ENCODE data around the gene MEI4. TPM values are rescaled to one million over a fixed set of nuclear protein-coding genes. Genes with fewer than 3 reads are reported as not detected.

Gene MEI4
- total RNA-seq, 1 experiment from 2014 or later, result not detected

DNA sequence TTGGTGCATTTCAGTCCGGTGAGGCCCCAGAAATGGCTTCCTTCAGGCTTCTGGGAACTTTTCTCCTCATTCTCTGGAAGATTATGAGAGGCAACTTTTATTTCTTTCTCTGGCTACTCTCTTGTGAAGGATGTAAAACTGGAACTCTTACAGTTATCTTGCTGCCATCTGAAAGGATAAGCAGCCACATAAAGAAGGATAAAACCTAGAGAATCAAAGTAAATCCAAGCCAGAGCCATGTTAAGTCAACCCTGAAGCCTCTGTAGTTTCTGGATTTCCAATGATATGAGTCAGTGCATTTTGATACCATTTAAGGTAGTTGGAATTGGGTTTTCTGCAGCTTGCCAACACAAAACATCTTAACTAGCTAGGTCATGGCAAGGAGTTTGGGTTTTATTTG is 123.6 kb downstream of the MEI4 start:
- H3K36me3 ChIP-seq (ENCODE audit: control insufficient read depth in 1 of 2, insufficient read depth in 2 of 2, low read length in 2 of 2), result no peaks in the 10 kb centered on the region
- intact Hi-C loops (cut with micrococcal nuclease), result no loop called here
- ATAC-seq (no peak), DNase-seq (ENCODE audit: low read depth, low spot score) (no peak)
- H3K9ac ChIP-seq (ENCODE audit: low read length), result no peak overlapping the region
- H3K79me2 ChIP-seq (ENCODE audit: insufficient read depth, low read length), result no peaks in the 10 kb centered on the region
- H3K9me2 ChIP-seq (ENCODE audit: insufficient read depth), result no peaks in the 10 kb centered on the region
- ChIA-PET POLR2A (no interaction called here), RAD21 (ENCODE audit: low non-redundant PET in 1 of 2, low total read pairs in 2 of 2, uncharacterized antibody in 2 of 2, unreplicated experiment in 2 of 2) (no interaction called here), CTCF (no interaction called here)
- no peak for TF ChIP-seq ZNF274 (IDR thresholded peaks at IDR 0.05; ENCODE audit: low read depth, low read length)
- no peak for TF ChIP-seq POLR2AphosphoS5 (IDR thresholded peaks at IDR 0.05; ENCODE audit: low read depth, low read length)
- no peak for TF ChIP-seq CEBPB (IDR thresholded peaks at IDR 0.05; ENCODE audit: low read depth)
- TF ChIP-seq TCF7L2 (IDR thresholded peaks at IDR 0.05; ENCODE audit: borderline replicate concordance, extremely low read depth, insufficient read depth, insufficient read length), result no peak
- no peak for TF ChIP-seq RAD21 (IDR thresholded peaks at IDR 0.05; ENCODE audit: low read depth)
- TF ChIP-seq EGR1 (IDR thresholded peaks at IDR 0.05; ENCODE audit: low read depth), result no peak
- TF ChIP-seq, protein P1, sequence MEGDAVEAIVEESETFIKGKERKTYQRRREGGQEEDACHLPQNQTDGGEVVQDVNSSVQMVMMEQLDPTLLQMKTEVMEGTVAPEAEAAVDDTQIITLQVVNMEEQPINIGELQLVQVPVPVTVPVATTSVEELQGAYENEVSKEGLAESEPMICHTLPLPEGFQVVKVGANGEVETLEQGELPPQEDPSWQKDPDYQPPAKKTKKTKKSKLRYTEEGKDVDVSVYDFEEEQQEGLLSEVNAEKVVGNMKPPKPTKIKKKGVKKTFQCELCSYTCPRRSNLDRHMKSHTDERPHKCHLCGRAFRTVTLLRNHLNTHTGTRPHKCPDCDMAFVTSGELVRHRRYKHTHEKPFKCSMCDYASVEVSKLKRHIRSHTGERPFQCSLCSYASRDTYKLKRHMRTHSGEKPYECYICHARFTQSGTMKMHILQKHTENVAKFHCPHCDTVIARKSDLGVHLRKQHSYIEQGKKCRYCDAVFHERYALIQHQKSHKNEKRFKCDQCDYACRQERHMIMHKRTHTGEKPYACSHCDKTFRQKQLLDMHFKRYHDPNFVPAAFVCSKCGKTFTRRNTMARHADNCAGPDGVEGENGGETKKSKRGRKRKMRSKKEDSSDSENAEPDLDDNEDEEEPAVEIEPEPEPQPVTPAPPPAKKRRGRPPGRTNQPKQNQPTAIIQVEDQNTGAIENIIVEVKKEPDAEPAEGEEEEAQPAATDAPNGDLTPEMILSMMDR (IDR thresholded peaks at IDR 0.05 in 2 of 3, conservative IDR thresholded peaks at IDR 0.05 in 1 of 3; ENCODE audit: borderline replicate concordance in 1 of 3, insufficient read depth in 1 of 3, low read depth in 2 of 3, low read length in 2 of 3), result no peak
- TF ChIP-seq EZH2phosphoT487 (IDR thresholded peaks at IDR 0.05; ENCODE audit: borderline replicate concordance), result no peak
- TF ChIP-seq, protein P2, sequence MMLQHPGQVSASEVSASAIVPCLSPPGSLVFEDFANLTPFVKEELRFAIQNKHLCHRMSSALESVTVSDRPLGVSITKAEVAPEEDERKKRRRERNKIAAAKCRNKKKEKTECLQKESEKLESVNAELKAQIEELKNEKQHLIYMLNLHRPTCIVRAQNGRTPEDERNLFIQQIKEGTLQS (IDR thresholded peaks at IDR 0.05), result no peak
- TF ChIP-seq SP1 (IDR thresholded peaks at IDR 0.05; ENCODE audit: low read depth), result no peak
- TF ChIP-seq ELF1 (IDR thresholded peaks at IDR 0.05; ENCODE audit: borderline replicate concordance, low read depth), result no peak
- TF ChIP-seq EZH2 (IDR thresholded peaks at IDR 0.05), result no peak
- no peak for TF ChIP-seq ZFX (IDR thresholded peaks at IDR 0.05)
- TF ChIP-seq, protein P3, sequence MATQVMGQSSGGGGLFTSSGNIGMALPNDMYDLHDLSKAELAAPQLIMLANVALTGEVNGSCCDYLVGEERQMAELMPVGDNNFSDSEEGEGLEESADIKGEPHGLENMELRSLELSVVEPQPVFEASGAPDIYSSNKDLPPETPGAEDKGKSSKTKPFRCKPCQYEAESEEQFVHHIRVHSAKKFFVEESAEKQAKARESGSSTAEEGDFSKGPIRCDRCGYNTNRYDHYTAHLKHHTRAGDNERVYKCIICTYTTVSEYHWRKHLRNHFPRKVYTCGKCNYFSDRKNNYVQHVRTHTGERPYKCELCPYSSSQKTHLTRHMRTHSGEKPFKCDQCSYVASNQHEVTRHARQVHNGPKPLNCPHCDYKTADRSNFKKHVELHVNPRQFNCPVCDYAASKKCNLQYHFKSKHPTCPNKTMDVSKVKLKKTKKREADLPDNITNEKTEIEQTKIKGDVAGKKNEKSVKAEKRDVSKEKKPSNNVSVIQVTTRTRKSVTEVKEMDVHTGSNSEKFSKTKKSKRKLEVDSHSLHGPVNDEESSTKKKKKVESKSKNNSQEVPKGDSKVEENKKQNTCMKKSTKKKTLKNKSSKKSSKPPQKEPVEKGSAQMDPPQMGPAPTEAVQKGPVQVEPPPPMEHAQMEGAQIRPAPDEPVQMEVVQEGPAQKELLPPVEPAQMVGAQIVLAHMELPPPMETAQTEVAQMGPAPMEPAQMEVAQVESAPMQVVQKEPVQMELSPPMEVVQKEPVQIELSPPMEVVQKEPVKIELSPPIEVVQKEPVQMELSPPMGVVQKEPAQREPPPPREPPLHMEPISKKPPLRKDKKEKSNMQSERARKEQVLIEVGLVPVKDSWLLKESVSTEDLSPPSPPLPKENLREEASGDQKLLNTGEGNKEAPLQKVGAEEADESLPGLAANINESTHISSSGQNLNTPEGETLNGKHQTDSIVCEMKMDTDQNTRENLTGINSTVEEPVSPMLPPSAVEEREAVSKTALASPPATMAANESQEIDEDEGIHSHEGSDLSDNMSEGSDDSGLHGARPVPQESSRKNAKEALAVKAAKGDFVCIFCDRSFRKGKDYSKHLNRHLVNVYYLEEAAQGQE (IDR thresholded peaks at IDR 0.05; ENCODE audit: low read depth), result no peak
- no peak for TF ChIP-seq POLR2A (IDR thresholded peaks at IDR 0.05; ENCODE audit: borderline replicate concordance, extremely low read depth, insufficient read depth, insufficient read length)
- no peak for TF ChIP-seq FOSL1 (IDR thresholded peaks at IDR 0.05; ENCODE audit: low read depth)
- no peak for TF ChIP-seq CBX3 (IDR thresholded peaks at IDR 0.05; ENCODE audit: low read depth)
- no peak for TF ChIP-seq SRF (IDR thresholded peaks at IDR 0.05; ENCODE audit: low read depth)
- TF ChIP-seq, protein P4, sequence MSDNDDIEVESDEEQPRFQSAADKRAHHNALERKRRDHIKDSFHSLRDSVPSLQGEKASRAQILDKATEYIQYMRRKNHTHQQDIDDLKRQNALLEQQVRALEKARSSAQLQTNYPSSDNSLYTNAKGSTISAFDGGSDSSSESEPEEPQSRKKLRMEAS (IDR thresholded peaks at IDR 0.05), result no peak
- no peaks in the 10 kb centered on the region for H4K20me1 ChIP-seq (ENCODE audit: insufficient read depth)
- no TSS peak for BruUV-seq (replicated peaks)
- H3K4me3 ChIP-seq (replicated peaks in 1 of 2; ENCODE audit: low read depth in 1 of 2, low read length in 2 of 2), result no peak overlapping the region
- H3K27me3 ChIP-seq (ENCODE audit: insufficient read depth, low read length), result no peaks in the 10 kb centered on the region
- no peaks in the 10 kb centered on the region for H3K9me3 ChIP-seq (ENCODE audit: control insufficient read depth in 1 of 2, insufficient read depth in 1 of 2, low read depth in 1 of 2, low read length in 2 of 2)
- no peak overlapping the region for H3K27ac ChIP-seq (ENCODE audit: low read depth, low read length)
- no peak overlapping the region for H2AFZ ChIP-seq (ENCODE audit: low read depth, low read length, poor library complexity, severe bottlenecking)
- H3K4me2 ChIP-seq (ENCODE audit: low read length), result no peak overlapping the region
- H3K4me1 ChIP-seq (ENCODE audit: control insufficient read depth in 1 of 2, insufficient read depth in 2 of 2, low read length in 2 of 2), result no peaks in the 10 kb centered on the region; a peak in 1 of 4 replicates

All from HCT116 (cell line).